NB4 (cell line): ENCODE data around the gene AK3.

ENCODE experiments used
- CTCF ChIP-seq: IDR thresholded peaks from one replicate; pipeline ENCODE4 v1.5.1; 2012; ENCODE audit warnings: low read depth, low read length
- MYC ChIP-seq: IDR thresholded peaks from 2 replicates; pipeline ENCODE4 v1.6.1; 2011; ENCODE audit warnings: low read depth, low read length
- POLR2A ChIP-seq: IDR thresholded peaks from 2 replicates; pipeline ENCODE4 v1.6.1; 2011; ENCODE audit warnings: mild to moderate bottlenecking; ENCODE audit not compliant: insufficient read length; ENCODE audit errors: extremely low read depth
- TF ChIP-seq, protein P1 (sequence below): IDR thresholded peaks from 2 replicates; pipeline ENCODE4 v1.6.1; 2011; ENCODE audit warnings: low read depth, low read length

GRCh38 chr9:4738866-4739586 lies 2.0 kb downstream of the AK3 start:
- no peak for TF ChIP-seq CTCF
- TF ChIP-seq POLR2A: no peak
- TF ChIP-seq, protein P1, sequence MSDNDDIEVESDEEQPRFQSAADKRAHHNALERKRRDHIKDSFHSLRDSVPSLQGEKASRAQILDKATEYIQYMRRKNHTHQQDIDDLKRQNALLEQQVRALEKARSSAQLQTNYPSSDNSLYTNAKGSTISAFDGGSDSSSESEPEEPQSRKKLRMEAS: no peak
- no peak for TF ChIP-seq MYC
